MV-4-11 (cell line): Measurements from ENCODE around the gene GPR33.
"Not testable (repeated sequence)": the region's sequence is repeated elsewhere in the genome, so short reads cannot be mapped to it uniquely, and the experiment has no call there.

Source experiments
- DNase-seq: peaks from one replicate; lab custom pipeline; 2025; lab: John Stamatoyannopoulos, UW

Gene GPR33

DNA sequence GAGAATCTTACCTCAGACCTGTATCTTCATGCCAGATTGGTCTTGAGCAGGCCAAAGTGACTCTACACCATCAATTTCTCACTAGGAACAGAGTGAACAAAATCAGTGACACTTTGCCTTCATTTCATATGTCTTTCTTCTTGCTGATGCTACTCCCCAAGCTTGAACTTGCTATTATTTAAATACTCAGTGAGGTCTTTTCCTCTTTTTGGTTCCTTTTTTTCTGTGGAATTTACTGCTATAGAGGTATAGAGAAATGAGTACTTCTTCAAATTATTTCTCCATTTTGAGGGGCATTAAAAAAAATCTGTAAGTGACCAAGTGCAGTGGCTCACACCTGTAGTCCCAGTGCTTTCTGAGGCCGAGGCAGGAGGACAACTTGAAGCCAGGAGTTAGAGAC is at the start of gene GPR33:
Gene GPR33, minus strand, starts transcription at position 154 of the 400 bp plus-strand sequence. CDS start 4,074 bp downstream, outside the sequence.
- DNase-seq: peak; percentile 80

- DNase-seq: no peak
These were observed 48.5 kb upstream of the GPR33 start for GRCh38 chr14:31536201-31536960.

DNA sequence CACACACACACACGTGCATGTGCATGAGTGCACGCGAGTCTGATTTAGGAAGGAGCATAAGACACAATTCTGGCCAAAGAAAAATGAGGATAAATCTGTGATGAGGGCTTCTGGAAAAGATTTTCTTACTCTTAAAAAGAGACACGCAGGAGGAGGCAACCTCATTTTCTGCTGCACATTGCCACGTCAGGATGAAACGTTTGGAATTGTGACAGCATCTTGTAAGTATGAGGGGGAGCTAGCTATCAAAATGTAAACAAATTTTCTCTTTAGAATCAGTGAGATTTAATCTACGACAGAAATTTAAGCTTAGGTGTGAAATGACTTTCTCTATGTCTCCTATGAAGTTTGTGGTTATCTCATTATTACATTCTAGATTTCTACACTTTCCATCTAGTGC is 42.3 kb upstream of the GPR33 start:
- DNase-seq: no peak

GRCh38 chr14:31529053-31529452 is 41.2 kb upstream of the GPR33 start:
- DNase-seq: no peak

- no peak for DNase-seq
These were observed 39.7 kb upstream of the GPR33 start for GRCh38 chr14:31527546-31527945.

GRCh38 chr14:31527087-31527486 is 39.2 kb upstream of the GPR33 start:
- DNase-seq: no peak

GRCh38 chr14:31510855-31511254 is 23.0 kb upstream of the GPR33 start:
- no peak for DNase-seq

- peak; percentile 15 for DNase-seq
These were observed 22.4 kb upstream of the GPR33 start for GRCh38 chr14:31510222-31510621.

GRCh38 chr14:31508135-31508534 is 20.3 kb upstream of the GPR33 start:
- DNase-seq: no peak

GRCh38 chr14:31505411-31505810 is 17.6 kb upstream of the GPR33 start:
- DNase-seq: no peak

DNA sequence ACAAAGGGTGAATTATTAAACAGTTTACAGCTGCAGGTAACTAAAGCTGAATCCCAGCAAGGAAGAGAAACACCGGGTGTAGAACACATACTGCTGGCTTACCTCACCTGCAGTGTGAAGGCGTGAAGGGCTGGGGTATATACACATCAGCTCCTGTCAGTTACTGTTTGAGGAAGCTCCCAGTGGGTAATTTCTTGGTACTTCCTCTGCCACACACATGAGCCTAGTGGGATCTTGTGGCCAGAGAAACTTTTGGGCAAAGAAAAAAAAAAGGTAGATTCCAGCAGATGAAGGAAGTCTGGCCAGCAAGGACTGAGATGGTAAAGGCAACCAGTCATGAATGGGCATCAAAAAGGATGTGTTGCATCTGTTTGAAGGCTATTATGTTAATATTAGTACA is 14.0 kb upstream of the GPR33 start:
- no peak for DNase-seq

DNA sequence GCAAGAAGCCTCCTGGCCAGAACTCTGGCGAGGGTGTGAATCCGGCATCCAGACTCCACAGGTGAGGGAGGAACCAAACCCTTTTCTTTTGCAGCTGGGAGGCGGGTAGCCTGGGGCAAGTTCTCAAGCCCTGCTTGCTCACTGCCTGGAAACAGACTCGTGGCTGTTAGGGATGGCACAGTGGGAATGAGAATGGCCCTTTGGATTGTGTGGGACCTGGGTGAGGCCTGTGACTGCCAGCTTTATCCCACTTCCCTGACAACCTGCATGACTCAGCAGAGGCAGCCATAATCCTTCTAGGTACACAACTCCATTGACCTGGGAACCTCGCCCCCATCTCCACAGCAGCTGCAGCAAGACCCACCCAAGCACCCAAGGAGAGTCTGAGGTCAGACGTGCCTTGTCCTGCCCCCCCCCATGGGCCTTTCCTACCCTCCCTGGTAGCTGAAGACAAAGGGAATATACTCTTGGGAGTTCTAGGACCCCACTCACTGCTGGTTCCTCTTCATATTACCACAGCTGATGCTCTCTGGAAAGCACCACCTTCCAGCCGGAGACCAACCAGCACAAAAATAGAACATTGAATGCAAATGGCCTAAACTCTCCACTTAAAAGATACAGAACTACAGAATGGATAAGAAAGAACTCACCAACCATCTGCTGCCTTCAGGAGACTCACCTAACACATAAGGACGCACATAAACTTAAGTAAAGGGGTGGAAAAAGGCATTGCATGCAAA is 5.1 kb upstream of the GPR33 start:
- DNase-seq: no peak

- DNase-seq: peak; percentile 89
These were observed 1.9 kb upstream of the GPR33 start for GRCh38 chr14:31489691-31490090.

DNA sequence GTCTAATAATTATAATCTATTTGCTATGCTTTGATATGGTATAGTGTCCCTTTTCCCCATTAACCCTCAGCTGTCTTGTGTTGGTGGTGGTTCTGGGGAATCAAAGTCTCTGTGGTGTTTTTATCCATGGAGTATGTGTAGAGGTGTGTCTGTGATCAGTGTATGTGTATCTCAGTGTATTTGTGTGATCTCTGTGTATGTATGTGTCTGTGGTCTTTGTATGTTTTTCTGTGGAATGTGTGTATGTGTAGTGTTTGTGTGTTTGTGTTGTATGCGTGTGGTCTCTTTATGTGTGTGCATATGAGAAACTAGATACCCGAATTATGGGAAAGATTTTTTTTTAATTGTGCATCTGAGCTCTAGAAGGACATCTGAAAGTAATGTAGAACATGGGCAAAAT is 1.1 kb downstream of the GPR33 start:
- no peak for DNase-seq

GRCh38 chr14:31484754-31485153 is 3.1 kb downstream of the GPR33 start:
- peak; percentile 77 for DNase-seq

- no peak for DNase-seq
These were observed 7.7 kb downstream of the GPR33 start for GRCh38 chr14:31480156-31480555.

DNA sequence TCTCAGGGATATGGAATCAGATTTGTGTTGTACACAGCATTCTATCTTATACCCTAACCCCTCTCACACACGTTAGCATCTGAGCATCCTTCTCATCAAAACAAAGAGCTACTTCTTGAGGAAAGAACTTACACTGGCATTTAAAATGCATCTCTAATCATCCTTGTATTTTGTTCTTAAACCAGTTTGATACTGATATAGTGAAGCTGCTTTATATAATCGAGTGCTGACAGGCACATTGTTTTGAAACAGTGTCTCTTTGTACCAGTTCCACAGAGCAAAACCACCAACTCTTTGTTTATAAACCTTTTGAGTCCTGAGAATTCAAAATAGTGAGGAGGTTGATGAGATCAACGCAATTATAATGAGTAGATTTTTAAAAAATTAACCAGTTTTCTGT is 8.8 kb downstream of the GPR33 start:
- DNase-seq: no peak

DNA sequence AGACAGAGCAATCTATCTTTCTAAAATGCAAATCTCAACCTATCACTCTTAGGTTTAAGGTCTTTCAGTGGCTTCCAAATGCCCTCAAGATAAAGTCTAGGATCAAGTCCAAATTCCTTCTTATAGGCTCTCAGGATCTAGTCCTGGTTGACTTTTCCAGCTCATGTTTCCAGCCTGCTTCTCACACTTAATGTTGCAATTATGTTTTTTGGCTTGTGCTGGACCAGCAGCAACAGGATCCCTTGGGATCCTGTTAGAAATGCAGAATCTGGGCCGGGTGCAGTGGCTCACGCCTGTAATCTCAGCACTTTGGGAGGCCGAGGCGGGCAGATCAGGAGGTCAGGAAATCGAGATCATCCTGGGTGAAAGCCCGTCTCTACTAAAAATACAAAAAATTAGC is 10.6 kb downstream of the GPR33 start:
- no peak for DNase-seq

DNA sequence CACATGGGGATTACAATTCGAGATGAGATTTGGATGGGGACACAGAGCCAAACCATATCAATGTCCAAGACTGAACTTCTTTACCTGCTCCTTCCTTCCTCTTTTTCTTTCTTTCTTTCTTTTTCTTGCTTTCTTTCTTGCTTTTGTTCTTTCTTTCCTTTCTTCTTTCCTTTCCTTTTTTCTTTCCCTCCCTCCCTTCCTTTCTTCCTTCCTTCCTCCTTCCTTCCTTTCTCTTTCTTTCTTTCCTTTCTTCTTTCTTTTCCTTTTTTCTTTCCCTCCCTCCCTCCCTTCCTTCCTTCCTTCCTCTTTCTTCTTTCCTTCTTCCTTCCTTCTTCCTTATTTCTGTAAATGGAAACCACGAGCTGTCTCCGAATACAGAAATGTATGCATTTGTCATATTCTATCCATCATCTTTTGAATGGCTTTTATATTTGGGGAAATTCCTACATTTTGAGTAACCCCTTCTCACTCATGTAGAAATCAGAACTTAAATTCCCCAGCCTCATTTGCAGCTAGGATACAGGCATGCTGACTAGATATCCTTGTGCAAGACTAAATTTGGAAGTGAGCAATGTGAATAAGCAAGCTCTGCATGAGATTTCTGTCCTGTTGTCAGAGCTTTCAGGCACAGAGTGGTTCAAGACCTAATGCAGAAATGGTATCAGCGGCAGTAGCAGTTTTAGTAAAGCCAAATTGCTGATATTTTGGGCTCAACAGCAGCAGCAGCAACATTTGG is 11.5 kb downstream of the GPR33 start:
- no peak for DNase-seq

- no peak for DNase-seq
These were observed 21.3 kb downstream of the GPR33 start for GRCh38 chr14:31466554-31466953.

GRCh38 chr14:31465111-31465510 is 22.7 kb downstream of the GPR33 start:
- no peak for DNase-seq

- DNase-seq: not testable (repeated sequence)
These were observed 25.4 kb downstream of the GPR33 start for GRCh38 chr14:31462450-31462849.

- no peak for DNase-seq
These were observed 26.3 kb downstream of the GPR33 start for GRCh38 chr14:31461545-31461944.
